ENCODE results near the gene SPATA20.

The SPATA20 gene

DNA sequence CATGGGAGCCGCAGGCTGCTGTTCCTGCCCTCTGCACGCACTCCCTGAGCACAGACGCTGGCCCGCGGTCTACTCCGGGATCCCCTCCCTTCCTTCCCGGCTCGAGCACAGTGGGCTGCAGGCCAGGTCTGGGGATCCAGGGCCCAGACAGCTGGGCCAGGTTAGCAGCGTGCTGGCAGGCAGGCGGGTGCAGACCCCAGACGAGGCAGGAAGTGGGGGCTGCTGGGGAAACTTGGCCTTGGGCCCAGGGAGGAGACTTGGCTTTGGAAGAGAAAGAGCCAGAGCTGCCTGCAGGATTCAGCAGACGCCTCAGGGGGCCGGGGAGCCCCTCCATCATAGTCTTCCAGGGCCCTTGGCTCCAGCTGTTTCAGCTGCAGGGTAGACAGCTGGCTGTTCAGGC, 57.5 kb downstream of the SPATA20 start:
- DNase-seq: peak; percentile 32

DNA sequence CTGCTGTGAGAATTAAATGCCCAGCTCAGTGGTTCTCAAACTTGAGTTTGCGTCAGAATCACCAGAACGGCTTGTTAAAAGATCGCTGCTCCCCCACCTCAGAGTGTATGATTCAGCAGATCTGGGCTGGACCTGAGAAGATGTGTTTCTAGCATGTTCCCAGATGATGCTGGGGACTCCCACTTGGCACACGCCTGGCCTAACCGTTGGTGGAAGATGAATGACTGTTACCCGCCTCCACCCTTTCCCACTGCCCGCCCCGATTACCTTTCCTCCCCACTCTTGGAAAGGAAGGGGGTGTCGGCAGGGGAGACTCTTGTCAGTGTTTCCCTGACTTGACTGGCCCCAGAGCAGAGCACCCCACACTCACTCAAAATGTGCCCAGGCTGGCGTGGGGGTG, 58.5 kb downstream of the SPATA20 start:
- no peak for DNase-seq

All from EL (cell line).